NB4 (cell line): Measurements from ENCODE around the gene LCE3C.
"Not testable (repeated sequence)": the region's sequence is repeated elsewhere in the genome, so short reads cannot be mapped to it uniquely, and the experiment has no call there.

Experiments used
- DNase-seq: peaks from one replicate; pipeline ENCODE4 v3.0.0; 2010; ENCODE audit warnings: low read depth
- H3K4me3 ChIP-seq: one replicate; pipeline ENCODE4 v1.5.1; 2011; ENCODE audit warnings: mild to moderate bottlenecking, low read depth, low read length, moderate library complexity
- MYC ChIP-seq: IDR thresholded peaks from 2 replicates; pipeline ENCODE4 v1.6.1; 2011; ENCODE audit warnings: low read depth, low read length
- POLR2A ChIP-seq: IDR thresholded peaks from 2 replicates; pipeline ENCODE4 v1.6.1; 2011; ENCODE audit warnings: mild to moderate bottlenecking; ENCODE audit not compliant: insufficient read length; ENCODE audit errors: extremely low read depth
- TF ChIP-seq, protein P1 (sequence below): IDR thresholded peaks from 2 replicates; pipeline ENCODE4 v1.6.1; 2011; ENCODE audit warnings: low read depth, low read length
- TF ChIP-seq, protein P2 (sequence below): IDR thresholded peaks from one replicate; pipeline ENCODE4 v1.5.1; 2012; ENCODE audit warnings: low read depth, low read length

The LCE3C gene, protein sequence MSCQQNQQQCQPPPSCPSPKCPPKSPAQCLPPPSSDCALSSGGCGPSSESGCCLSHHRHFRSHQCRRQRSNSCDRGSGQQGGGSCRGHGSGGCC

DNA sequence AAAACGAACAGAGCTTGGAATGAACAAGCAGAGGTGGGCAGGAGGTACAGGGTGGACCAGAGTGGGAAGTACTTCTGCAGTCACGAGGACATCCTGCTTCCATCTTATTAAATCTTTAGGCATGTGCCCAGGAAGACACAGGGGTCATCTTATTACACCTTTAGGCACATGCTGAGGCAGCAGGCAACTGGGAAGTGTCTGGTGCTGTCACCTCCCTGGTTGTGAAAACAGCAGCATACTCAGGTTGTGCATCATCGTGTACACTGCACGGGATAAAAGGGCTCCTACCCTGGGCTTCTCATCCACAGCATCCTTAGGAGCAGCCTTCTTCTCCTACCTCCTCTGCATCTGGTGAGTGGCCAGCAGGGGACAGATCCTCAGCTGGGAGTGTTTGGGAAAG lies at the start of gene LCE3C:
LCE3C (plus strand) TSS at position 301 of the 400 bp plus-strand sequence. CDS start 498 bp downstream, outside the sequence.
- no peak within 1 kb of the TSS for H3K4me3 ChIP-seq
- no peak for DNase-seq
- TF ChIP-seq POLR2A (no peak), MYC (no peak)
- TF ChIP-seq, protein P1, sequence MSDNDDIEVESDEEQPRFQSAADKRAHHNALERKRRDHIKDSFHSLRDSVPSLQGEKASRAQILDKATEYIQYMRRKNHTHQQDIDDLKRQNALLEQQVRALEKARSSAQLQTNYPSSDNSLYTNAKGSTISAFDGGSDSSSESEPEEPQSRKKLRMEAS: no peak
- TF ChIP-seq, protein P2, sequence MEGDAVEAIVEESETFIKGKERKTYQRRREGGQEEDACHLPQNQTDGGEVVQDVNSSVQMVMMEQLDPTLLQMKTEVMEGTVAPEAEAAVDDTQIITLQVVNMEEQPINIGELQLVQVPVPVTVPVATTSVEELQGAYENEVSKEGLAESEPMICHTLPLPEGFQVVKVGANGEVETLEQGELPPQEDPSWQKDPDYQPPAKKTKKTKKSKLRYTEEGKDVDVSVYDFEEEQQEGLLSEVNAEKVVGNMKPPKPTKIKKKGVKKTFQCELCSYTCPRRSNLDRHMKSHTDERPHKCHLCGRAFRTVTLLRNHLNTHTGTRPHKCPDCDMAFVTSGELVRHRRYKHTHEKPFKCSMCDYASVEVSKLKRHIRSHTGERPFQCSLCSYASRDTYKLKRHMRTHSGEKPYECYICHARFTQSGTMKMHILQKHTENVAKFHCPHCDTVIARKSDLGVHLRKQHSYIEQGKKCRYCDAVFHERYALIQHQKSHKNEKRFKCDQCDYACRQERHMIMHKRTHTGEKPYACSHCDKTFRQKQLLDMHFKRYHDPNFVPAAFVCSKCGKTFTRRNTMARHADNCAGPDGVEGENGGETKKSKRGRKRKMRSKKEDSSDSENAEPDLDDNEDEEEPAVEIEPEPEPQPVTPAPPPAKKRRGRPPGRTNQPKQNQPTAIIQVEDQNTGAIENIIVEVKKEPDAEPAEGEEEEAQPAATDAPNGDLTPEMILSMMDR: no peak

DNA sequence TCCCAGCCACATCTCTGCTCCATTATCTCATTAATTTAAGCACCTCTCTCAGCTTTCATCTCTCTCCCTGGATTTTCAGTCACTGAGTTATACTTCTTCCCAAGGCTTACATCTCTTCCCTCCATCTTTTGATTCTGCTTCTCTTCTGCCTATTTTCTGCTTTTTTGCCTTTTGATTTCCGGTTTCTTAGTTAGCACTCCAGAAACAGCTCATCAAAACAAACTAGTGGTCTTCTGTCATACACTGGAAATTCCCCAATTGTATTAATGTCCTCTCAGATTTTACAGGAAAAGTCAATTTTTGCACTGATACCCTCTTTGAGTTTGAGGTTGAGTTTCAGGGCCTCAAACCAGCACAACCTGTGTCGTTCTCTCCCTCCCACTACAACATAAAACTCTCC lies 34.9 kb upstream of the LCE3C start:
- TF ChIP-seq, protein P1: no peak
- TF ChIP-seq, protein P2: no peak
- TF ChIP-seq POLR2A (no peak), MYC (no peak)
- no peak for DNase-seq

DNA sequence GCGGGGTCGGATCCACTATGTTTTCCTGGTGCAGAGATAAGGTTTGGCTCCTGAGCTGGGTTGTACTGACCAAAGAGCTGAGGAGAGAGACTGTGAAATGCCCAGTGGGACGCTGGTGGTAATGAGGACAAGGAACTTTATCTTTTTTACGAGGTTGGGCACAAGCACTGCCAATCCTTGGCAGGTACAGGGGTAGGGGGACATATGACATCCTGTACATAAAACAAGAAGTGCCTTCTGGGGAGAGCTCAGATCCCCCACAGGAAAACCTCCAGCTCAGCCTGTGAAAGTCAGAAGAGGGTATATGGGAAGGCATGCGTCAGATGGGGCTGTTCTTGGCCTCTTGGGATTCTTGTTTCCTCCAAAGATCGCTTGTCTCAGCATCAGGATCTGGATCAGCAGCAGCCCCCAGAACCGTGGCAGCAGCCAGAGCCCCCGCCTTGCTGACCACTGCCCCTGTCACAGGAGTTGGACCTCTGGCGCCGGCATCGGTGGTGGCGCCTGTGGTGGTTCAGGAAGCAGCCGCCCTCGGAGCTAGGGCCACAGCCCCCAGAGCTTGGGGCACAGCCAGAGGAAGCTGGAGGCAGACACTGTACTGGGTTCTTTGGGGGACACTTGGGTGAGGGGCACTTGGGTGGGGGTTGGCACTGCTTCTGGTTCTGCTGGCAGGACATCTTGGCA lies 34.4 kb upstream of the LCE3C start:
- no peak overlapping the region for H3K4me3 ChIP-seq
- TF ChIP-seq MYC: no peak
- TF ChIP-seq, protein P2: no peak
- TF ChIP-seq, protein P1: no peak
- no peak for TF ChIP-seq POLR2A
- no peak for DNase-seq

More for the DNA sequence above, 34.9 kb upstream of the LCE3C start:
- no peak overlapping the region for H3K4me3 ChIP-seq

DNA sequence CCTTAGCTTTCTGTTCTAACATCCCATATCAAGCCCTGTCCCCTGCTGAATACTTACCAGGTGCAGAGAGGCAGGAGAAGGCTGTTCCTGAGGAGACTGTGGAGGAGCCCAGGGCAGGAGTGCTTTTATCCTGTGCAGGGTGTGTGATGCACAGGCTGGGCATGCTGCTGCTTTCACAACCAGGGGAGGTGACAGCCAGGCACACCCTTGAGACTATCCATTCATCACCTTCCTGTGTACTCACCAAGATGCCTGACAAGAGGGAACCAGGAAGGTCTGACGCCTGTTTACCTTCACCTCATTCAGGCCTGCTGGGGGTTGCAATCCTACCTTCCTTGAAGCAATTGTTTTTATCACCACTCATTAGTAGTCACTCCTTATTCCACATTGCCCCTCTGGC lies 33.4 kb upstream of the LCE3C start, which contains the start of gene LCE3E:
LCE3E (minus strand) TSS at position 100 of the 400 bp plus-strand sequence. CDS start 572 bp downstream, outside the sequence.
- TF ChIP-seq, protein P1: no peak
- TF ChIP-seq, protein P2: no peak
- no peak for TF ChIP-seq MYC
- TF ChIP-seq POLR2A: no peak
- no peak for DNase-seq
- no peak within 1 kb of the TSS for H3K4me3 ChIP-seq

DNA sequence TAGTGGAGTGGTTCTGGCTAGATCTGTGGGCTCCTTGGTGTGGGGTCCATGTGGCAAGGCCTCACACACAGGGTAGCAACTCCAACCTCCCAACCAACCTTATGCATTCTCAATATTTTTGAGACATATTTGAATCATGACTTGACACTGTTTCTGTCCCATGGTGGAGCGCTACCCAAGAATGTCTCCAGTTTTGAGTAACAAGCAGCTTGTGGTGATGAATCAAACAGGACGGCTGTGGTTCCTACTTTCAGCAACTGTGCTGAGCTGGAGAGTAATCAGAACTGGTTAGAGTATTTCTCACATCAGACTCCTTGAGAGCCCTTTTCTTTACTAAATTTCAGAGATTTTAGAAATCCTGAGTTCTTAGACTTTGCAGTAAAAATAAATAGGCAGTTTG lies 22.9 kb upstream of the LCE3C start:
- TF ChIP-seq MYC: no peak
- TF ChIP-seq, protein P1: no peak
- no peak for DNase-seq
- no peak overlapping the region for H3K4me3 ChIP-seq

DNA sequence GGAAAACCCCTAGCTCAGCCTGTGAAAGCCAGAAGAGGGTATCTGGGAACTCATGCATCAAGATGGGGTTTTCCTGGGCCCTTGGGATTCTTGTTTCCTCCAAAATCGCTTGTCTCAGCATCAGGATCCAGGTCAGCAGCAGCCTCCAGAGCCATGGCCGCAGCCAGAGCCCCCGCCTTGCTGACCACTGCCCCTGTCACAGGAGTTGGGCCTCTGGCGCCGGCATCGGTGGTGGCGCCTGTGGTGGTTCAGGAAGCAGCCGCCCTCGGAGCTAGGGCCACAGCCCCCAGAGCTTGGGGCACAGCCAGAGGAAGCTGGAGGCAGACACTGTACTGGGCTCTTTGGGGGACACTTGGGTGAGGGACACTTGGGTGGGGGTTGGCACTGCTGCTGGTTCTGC lies 20.5 kb upstream of the LCE3C start:
- not testable (repeated sequence) for H3K4me3 ChIP-seq, DNase-seq
